HTR-8/SVneo (cell line): ENCODE data around the gene SPATA33.
"Not testable (repeated sequence)": the region's sequence is repeated elsewhere in the genome, so short reads cannot be mapped to it uniquely, and the experiment has no call there.

ENCODE experiments used
- DNase-seq: peaks from one replicate; pipeline ENCODE4 v3.0.0; 2011; ENCODE audit warnings: low spot score, mixed read lengths; ENCODE audit not compliant: insufficient read length
- FAIRE-seq: peaks from 2 replicates; lab custom pipeline; 2011; peaks lifted over from hg19 to GRCh38; lab: Jason Lieb, UNC

SPATA33 gene

DNA sequence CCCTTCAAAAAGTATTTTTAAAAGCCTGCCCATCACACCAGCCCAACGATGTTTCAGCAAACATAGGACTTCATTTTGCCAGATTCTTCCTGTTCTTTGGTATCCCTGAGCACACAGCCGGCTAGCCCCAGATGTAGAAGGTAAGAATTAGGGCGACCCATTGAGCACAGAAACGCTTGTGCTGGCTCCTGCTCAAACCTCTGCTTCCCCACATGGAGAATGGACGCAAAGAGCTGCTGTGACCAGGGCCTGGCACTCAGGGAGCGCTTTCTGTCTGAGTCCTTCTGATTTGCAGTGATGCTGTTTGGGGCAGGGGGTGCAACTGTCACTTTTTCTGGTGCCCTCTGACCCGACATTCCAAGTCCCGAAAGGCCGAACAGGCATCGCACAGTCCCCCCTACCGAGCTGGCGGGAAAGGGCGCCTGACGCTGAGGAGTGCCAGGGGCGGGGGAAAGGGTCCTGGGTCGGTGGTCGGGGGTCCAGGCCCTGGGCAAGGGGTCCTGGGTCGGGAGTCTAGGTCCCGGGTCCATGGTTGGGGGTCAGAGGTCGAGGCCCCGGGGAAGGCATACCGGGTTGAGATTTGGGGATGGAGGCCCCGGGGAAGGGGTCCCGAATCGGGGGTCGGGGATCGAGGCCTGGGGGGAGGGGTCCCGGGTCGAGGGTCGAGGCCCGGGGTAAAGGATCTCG lies 1.1 kb upstream of the SPATA33 start:
- DNase-seq, result no peak
- FAIRE-seq, result no peak

- no peak for FAIRE-seq
- no peak for DNase-seq
These were observed 714 bp downstream of the SPATA33 start for GRCh38 chr16:89658221-89658879.

GRCh38 chr16:89660146-89660545 lies 2.5 kb downstream of the SPATA33 start:
- FAIRE-seq, result no peak
- no peak for DNase-seq

GRCh38 chr16:89661215-89661614 lies 3.6 kb downstream of the SPATA33 start:
- no peak for FAIRE-seq
- no peak for DNase-seq

DNA sequence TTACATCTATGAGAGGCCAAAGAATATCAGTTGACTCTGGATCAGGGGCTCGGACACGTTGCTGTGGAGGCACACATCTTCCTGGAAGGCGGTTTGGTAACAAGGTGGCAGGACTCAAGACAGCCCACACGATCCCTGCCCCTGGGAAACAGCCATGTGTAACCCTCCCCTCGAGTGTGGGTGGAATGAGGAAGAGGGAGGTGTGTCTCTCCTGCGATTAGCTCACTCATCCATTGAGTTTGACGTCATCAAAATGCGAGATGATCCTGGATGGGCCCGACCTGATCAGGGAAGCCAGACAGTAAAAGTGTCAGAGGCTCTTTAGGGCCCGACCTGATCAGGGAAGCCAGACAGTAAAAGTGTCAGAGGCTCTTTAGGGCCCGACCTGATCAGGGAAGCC lies 6.6 kb downstream of the SPATA33 start:
- not testable (repeated sequence) for DNase-seq, FAIRE-seq

- DNase-seq, FAIRE-seq: not testable (repeated sequence)
These were observed 9.4 kb downstream of the SPATA33 start for GRCh38 chr16:89667000-89667399.

DNA sequence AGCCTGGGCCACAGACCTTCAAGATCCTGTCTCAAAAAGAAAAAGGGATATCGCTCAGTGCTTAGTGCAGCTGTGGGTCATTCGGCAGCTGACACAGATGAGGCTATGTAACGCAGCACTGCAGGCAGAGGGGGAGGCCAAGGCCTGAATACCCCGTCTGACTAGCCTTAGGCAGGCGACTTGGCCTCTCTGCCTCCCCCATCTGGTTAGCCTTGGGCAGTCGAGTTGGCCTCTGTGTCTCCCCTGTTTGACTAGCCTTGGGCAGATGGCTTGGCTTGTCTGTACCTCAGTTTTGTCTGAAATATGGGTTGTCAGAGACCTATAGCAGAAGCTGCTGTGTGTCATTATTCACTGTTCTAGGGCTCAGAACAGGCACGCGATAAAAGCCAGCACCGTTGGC lies 10.0 kb downstream of the SPATA33 start:
- DNase-seq (no peak), FAIRE-seq (no peak)

DNA sequence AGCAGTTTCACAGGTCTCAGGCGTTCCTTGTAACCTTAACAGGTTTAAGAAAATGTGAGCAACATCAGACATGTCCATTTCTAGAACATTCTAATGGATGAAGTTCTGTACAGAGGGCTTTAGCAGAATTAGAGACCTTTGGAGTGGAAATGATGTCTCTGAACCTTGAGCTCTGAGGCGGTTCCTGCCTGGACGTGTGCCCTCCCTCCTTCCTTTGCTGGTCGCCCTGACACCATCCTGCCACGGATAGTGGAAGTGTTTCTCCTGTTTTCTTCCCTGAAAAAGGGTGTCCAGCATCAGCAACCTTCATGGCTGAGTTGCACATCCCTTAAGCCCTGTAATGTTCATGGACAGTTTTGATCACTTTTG lies 11.1 kb downstream of the SPATA33 start:
- DNase-seq, result no peak
- no peak for FAIRE-seq

DNA sequence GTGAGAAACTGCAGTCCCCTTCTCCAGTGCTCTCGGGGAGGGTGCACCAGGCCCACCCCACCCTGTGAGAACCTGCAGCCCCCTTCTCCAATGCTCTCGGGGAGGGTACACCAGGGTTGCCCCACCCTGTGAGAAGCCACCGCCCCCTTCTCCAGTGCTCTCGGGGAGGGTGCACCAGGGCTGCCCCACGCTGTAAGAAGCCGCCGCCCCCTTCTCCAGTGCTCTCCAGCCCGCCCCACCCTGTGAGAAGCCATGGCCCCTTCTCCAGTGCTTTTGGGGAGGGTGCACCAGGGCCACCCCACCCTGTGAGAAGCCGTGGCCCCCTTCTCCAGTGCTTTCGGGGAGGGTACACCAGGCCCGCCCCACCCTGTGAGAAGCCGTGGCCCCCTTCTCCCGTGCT lies 12.1 kb downstream of the SPATA33 start:
- DNase-seq (no peak), FAIRE-seq (no peak)

DNA sequence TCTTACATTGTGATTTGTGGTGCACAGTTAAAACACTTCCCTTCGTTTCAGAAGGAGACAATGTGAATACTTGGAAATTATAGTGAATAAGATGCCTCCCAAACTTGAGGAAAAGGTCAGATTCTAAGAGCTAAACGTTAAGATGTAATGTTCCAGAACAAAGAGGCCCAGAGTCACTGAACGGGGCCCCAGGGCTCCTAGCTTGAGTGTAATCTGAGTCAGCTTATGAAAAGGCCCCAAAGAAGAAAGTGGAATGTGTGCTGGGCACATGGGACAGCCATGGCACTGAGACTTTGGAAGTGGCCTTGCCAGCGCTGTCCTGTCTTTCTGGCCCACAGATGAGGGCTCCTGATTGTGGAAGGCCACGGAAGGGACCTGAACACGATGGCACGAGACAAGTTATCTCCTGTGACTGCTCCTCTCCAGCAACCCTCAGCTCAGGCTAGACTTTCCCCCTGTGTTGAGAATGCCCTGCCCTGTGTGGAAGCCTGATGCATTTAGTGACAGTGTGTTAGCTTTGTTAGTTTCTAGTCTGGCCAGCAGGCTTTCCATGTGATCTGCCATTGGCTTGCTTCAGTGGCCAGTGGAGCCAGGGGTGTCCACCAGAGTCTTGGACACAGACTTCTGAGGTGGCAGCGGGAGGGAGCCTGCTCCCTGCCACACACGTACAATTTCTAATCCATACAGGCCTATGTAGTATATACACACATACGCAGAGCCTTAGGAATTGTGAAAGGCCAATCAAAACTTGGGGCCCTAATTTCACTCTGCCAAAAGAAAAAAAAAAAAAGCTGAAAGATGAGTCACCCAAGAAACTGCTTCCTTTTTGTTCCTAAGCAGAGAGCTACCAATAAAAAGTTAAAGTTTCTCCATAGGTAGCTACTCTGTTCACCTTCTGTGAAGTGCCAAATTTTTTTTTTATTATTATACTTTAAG lies 13.1 kb downstream of the SPATA33 start:
- FAIRE-seq, result no peak

DNA sequence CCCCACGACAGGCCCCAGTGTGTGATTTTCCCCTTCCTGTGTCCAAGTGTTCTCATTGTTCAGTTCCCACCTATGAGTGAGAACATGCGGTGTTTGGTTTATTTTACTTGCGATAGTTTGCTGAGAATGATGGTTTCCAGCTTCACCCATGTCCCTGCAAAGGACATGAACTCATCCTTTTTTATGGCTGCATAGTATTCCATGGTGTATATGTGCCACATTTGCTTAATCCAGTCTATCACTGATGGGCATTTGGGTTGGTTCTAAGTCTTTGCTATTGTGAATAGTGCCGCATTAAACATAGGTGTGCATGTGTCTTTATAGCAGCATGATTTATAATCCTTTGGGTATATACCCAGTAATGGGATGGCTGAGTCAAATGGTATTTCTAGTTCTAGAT lies 13.9 kb downstream of the SPATA33 start:
- DNase-seq, FAIRE-seq: not testable (repeated sequence)

More for the DNA sequence above, 13.1 kb downstream of the SPATA33 start:
- DNase-seq, result no peak

DNA sequence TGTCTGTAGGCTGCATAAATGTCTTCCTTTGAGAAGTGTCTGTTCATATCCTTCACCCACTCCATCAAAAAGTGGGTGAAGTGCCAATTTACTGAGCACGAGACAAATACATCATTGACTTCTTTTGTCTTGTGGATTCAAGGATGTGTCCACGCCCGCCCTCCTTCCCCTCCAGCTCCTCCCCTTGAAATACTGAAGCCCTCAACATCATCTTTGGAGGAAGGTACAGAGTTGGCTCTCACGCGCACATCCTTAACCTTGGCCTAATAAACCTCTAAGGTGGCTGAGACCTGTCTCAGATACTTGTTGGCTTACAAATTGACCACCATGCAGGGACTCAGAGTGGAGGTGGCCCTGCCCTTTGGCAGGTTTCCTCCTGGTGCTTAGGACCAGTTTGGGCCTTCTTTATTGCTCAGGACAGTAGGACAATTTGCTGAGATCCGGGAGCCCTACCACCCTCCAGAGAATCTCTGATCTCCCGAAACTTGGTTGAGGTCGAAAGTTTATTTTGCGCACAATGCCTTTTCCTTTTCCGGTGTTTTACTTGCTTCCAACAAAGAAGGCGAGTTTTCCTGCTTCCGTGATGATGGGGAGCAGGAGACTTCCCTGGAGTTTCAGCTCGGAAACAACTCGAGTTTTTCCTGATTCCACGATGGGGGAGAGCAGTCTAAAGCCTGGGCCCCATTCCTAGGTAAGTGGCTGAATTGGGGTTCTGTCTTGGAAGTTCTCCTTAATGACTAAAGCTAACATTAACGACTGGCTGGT lies 14.7 kb downstream of the SPATA33 start:
- FAIRE-seq (no peak), DNase-seq (no peak)

DNA sequence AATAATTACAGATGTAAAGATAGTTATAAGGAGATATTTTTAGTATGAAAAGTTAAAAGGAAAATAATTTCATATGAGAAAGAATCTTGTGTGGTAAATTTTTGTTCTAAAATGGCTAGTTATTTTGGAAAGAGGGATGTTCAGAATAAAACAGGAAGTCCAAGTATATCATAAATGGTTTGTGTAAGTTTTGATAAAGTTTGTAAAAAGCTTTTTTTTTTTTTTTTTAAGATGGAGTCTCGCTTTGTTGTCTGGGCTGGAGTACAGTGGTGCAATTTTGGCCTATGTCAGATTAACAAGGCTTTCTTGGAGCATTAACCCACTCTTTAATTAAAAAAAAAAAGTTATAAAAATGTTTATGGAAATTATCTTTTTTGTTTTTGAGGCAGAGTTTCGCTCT lies 20.6 kb downstream of the SPATA33 start:
- DNase-seq, result no peak
- no peak for FAIRE-seq

GRCh38 chr16:89685916-89686315 lies 28.3 kb downstream of the SPATA33 start:
- FAIRE-seq, result no peak
- DNase-seq, result no peak

DNA sequence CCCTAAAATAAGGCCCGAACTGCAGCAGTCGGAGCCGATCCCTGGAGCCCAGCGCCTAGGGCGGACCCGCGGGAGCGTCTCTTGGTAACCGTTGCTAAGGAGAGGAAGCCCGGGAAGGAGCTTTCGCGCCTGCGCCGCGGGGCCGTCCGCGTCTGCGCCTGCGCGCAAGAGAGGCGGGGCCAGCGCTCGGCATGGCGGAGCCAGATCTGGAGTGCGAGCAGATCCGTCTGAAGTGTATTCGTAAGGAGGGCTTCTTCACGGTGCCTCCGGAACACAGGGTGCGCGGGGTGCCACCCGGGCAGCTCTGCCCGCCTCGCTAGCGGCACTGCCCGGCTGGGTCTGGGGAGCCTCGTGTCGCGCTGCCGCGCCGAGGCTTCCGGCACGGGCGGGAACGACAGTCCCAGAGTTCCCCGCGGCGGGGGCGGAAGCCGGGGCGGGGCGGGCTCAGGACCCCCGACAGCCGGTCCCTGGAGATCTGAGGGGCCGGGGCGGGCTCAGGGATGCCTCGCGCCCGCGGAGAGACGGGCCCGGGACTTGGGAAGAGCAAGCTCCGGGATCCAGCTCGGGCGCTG lies 29.0 kb downstream of the SPATA33 start, which contains the start of gene CDK10:
CDK10 (plus strand) TSS at position 170 of the 572 bp plus-strand sequence; CDS start at position 192, 22 bp downstream.
- DNase-seq (peak; percentile 92), FAIRE-seq (peak; percentile 77)

DNA sequence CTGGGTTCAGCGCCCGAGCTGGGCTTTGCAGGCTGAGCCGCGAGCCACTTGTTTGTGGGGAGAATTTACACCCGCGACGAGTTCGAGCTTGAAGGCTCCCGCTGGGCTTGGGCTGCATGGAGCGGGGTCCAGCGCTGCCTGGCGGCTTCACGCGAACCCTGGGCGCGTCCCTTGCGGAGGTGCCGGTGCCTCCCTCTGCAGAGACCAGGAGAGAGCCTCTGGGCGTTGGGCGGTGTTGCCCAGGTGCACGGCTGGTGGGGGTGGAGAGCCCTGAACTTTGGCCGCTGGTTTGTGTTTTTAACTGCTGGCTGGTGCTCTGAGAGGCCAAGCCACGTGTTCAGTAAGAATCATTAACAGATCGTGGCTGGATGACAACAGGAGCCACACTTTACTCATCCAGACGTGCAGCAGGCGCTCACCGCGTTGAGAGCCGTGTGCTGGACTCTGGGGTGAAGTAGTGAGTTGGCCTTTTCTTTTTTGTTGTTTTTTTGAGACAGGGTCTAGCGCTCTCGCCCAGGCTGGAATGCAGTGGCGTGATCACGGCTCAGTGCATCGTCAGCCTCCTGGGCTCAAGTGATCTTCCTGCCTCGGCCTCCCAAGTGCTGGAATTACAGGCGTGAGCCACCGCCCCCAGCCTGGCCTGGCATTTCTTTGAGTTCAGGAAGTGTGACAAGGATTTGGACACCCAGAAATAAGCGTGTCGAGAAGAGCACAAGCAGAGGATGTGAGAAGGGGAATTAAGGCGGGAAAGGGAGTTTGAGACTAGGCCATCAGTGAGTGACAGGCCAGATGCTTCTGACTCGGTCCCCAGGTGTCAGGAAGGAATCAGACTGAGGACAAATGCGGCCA lies 29.7 kb downstream of the SPATA33 start:
- no peak for DNase-seq
- no peak for FAIRE-seq

DNA sequence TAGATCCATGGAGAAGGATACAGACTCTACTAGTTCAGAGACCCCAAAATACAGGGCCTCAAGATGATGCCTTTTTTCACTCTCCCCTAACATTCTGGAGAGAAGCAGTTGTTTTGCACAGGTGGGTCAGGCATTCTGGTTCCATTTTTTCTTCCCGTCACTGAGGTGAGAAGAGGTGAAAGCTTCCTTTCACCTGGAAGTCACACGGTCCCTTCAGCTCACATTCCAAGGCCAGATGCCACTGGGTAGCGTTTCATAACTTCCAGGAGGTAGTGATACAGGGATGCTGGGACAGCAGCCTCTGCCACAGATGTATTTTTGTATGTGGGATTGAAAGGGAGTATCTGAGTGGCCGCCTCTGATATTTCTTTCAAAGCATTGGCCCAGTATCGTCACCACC lies 30.8 kb downstream of the SPATA33 start:
- no peak for DNase-seq
- no peak for FAIRE-seq

DNA sequence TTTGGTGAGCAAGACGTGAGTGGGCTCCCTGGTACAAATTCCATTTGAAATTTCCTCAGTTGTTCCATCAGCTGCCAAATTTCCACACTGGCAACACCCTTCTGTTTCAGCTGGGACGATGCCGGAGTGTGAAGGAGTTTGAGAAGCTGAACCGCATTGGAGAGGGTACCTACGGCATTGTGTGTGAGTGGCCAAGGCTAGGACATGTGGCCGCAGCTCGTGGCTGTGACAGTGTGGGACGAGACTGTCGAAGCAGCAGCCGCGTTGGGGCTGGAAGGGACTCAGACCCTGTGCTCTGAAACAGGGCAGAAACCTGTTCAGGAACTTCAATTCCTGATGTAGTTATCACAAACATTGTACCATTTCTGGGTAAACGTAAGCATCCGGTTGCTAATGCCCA lies 31.5 kb downstream of the SPATA33 start:
- DNase-seq (no peak), FAIRE-seq (no peak)

GRCh38 chr16:89689621-89690020 lies 32.0 kb downstream of the SPATA33 start:
- DNase-seq, FAIRE-seq: not testable (repeated sequence)
